ENCODE data around the gene RETREG3.

The RETREG3 gene

DNA sequence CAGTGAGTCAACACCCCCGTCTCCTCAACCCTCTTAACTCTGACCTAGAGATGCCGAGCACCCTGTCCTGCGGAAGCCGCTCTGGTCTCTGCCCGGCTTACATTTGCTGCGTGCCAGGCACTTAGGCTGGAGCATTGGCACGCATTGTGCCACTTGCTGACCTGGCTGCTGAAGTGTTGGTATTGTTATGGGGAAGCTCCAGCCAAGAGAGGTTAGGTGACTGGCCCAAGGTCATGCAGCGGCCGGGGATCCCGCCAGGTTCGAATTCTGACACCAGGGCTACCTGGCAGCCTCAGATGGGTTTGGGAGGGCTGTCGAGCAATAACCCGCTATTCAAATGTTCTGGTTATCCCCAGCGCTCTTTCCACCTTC, 61.5 kb downstream of the RETREG3 start:
- no peak for TF ChIP-seq FOXP2 (optimal IDR thresholded peaks at IDR 0.05; ENCODE audit: borderline replicate concordance, extremely low read depth, extremely low read length, insufficient read depth)
- TF ChIP-seq, protein P1, sequence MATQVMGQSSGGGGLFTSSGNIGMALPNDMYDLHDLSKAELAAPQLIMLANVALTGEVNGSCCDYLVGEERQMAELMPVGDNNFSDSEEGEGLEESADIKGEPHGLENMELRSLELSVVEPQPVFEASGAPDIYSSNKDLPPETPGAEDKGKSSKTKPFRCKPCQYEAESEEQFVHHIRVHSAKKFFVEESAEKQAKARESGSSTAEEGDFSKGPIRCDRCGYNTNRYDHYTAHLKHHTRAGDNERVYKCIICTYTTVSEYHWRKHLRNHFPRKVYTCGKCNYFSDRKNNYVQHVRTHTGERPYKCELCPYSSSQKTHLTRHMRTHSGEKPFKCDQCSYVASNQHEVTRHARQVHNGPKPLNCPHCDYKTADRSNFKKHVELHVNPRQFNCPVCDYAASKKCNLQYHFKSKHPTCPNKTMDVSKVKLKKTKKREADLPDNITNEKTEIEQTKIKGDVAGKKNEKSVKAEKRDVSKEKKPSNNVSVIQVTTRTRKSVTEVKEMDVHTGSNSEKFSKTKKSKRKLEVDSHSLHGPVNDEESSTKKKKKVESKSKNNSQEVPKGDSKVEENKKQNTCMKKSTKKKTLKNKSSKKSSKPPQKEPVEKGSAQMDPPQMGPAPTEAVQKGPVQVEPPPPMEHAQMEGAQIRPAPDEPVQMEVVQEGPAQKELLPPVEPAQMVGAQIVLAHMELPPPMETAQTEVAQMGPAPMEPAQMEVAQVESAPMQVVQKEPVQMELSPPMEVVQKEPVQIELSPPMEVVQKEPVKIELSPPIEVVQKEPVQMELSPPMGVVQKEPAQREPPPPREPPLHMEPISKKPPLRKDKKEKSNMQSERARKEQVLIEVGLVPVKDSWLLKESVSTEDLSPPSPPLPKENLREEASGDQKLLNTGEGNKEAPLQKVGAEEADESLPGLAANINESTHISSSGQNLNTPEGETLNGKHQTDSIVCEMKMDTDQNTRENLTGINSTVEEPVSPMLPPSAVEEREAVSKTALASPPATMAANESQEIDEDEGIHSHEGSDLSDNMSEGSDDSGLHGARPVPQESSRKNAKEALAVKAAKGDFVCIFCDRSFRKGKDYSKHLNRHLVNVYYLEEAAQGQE (IDR thresholded peaks at IDR 0.05; ENCODE audit: insufficient read depth in 1 of 2, low read depth in 2 of 2, low read length in 2 of 2): no peak
- TF ChIP-seq SIN3A (IDR thresholded peaks at IDR 0.05; ENCODE audit: borderline replicate concordance, insufficient read depth, low read length): no peak
- no peak for TF ChIP-seq POLR2AphosphoS5 (IDR thresholded peaks at IDR 0.05; ENCODE audit: low read depth, low read length)
- TF ChIP-seq TAF1 (IDR thresholded peaks at IDR 0.05; ENCODE audit: borderline replicate concordance, insufficient read depth, low read length): no peak

DNA sequence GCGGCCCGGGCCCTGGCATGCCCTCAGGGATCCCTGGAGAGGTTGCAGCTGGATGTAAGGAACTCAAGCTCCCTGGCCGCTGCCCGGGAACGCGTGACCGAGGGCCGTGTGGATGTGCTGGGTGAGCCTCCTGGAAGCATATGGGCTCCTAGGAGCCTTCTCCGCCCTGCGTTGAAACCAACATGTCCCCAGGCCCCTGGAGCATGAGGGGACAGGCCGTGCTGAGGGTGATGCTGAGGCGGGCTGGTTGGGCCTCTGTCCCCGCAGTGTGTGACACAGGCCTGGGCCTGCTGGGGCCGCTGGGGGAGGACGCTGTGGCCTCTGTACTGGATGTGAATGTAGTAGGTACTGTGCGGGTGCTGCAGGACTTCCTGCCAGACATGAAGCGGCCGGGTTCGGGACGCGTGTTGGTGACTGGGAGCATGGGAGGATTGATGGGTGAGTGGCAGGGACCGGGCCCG, 62.1 kb downstream of the RETREG3 start:
- TF ChIP-seq SIN3A (IDR thresholded peaks at IDR 0.05; ENCODE audit: borderline replicate concordance, insufficient read depth, low read length) (no peak), TAF1 (IDR thresholded peaks at IDR 0.05; ENCODE audit: borderline replicate concordance, insufficient read depth, low read length) (no peak), POLR2AphosphoS5 (IDR thresholded peaks at IDR 0.05; ENCODE audit: low read depth, low read length) (no peak), FOXP2 (optimal IDR thresholded peaks at IDR 0.05; ENCODE audit: borderline replicate concordance, extremely low read depth, extremely low read length, insufficient read depth) (no peak)
- TF ChIP-seq, protein P1 (IDR thresholded peaks at IDR 0.05; ENCODE audit: insufficient read depth in 1 of 2, low read depth in 2 of 2, low read length in 2 of 2): no peak

DNA sequence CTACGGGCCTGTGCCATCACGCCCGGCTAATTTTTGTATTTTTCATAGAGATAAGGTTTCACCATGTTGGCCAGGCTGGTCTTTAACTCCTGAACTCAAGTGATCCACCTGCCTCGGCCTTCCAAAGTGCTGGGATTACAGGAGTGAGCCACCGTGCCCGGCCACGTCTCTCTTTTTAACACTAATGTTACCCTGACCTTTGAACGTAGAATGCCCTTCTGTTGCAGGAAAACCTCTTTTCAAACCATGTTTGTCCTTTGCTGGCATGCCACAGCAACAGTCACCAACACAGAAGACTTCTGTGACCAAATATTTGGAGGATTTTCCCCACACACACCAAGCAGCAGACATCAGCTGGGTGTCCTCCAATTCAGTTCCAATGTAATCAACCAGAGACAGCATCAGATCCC, 64.3 kb downstream of the RETREG3 start:
- TF ChIP-seq TAF1 (IDR thresholded peaks at IDR 0.05; ENCODE audit: borderline replicate concordance, insufficient read depth, low read length) (no peak), POLR2AphosphoS5 (IDR thresholded peaks at IDR 0.05; ENCODE audit: low read depth, low read length) (no peak), FOXP2 (optimal IDR thresholded peaks at IDR 0.05; ENCODE audit: borderline replicate concordance, extremely low read depth, extremely low read length, insufficient read depth) (no peak), SIN3A (IDR thresholded peaks at IDR 0.05; ENCODE audit: borderline replicate concordance, insufficient read depth, low read length) (no peak)
- TF ChIP-seq, protein P1 (IDR thresholded peaks at IDR 0.05; ENCODE audit: insufficient read depth in 1 of 2, low read depth in 2 of 2, low read length in 2 of 2): no peak

DNA sequence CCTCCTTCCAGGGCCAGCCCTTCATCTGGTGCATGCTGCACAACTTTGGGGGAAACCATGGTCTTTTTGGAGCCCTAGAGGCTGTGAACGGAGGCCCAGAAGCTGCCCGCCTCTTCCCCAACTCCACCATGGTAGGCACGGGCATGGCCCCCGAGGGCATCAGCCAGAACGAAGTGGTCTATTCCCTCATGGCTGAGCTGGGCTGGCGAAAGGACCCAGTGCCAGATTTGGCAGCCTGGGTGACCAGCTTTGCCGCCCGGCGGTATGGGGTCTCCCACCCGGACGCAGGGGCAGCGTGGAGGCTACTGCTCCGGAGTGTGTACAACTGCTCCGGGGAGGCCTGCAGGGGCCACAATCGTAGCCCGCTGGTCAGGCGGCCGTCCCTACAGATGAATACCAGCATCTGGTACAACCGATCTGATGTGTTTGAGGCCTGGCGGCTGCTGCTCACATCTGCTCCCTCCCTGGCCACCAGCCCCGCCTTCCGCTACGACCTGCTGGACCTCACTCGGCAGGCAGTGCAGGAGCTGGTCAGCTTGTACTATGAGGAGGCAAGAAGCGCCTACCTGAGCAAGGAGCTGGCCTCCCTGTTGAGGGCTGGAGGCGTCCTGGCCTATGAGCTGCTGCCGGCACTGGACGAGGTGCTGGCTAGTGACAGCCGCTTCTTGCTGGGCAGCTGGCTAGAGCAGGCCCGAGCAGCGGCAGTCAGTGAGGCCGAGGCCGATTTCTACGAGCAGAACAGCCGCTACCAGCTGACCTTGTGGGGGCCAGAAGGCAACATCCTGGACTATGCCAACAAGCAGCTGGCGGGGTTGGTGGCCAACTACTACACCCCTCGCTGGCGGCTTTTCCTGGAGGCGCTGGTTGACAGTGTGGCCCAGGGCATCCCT, 65.7 kb downstream of the RETREG3 start:
- TF ChIP-seq POLR2AphosphoS5 (IDR thresholded peaks at IDR 0.05; ENCODE audit: low read depth, low read length) (no peak), SIN3A (IDR thresholded peaks at IDR 0.05; ENCODE audit: borderline replicate concordance, insufficient read depth, low read length) (no peak), FOXP2 (optimal IDR thresholded peaks at IDR 0.05; ENCODE audit: borderline replicate concordance, extremely low read depth, extremely low read length, insufficient read depth) (no peak), TAF1 (IDR thresholded peaks at IDR 0.05; ENCODE audit: borderline replicate concordance, insufficient read depth, low read length) (no peak)
- TF ChIP-seq, protein P1 (IDR thresholded peaks at IDR 0.05; ENCODE audit: insufficient read depth in 1 of 2, low read depth in 2 of 2, low read length in 2 of 2): no peak
